Keratinocyte (primary cell): ENCODE data around the gene ITGB8. TPM values are rescaled to one million over a fixed set of nuclear protein-coding genes. Genes with fewer than 3 reads are reported as not detected.

Experiments
- DNase-seq: peaks from one replicate; pipeline ENCODE4 v3.0.0-alpha.2; 2011; ENCODE audit warnings: low read depth, missing footprints, low spot score
- FAIRE-seq: peaks from 2 replicates; lab custom pipeline; 2011; peaks lifted over from hg19 to GRCh38; lab: Jason Lieb, UNC
- H2AFZ ChIP-seq: 2 replicates; pipeline ENCODE4 v1.6.0; 2012; ENCODE audit warnings: low read length, control low read depth, inconsistent platforms; ENCODE audit not compliant: control insufficient read depth
- H3K27ac ChIP-seq: 2 replicates; pipeline ENCODE4 v1.5.1; 2011; ENCODE audit warnings: low read length; ENCODE audit not compliant: control insufficient read depth, insufficient read depth
- H3K27me3 ChIP-seq: 3 replicates; pipeline ENCODE4 v1.6.0; 2011; ENCODE audit warnings: low read length; ENCODE audit not compliant: control insufficient read depth, insufficient read depth; ENCODE audit errors: extremely low read depth
- H3K36me3 ChIP-seq, 2 experiments: 2 replicates in 1 of 2; 3 replicates in 1 of 2; pipeline ENCODE4 v1.5.1; 2011; ENCODE audit warnings: low read length in 2 of 2, mild to moderate bottlenecking in 1 of 2; ENCODE audit not compliant: control insufficient read depth in 2 of 2, insufficient read depth in 2 of 2; ENCODE audit errors: extremely low read depth in 1 of 2
- H3K4me1 ChIP-seq: 3 replicates; pipeline ENCODE4 v1.5.1; 2011; ENCODE audit warnings: low read length; ENCODE audit not compliant: control insufficient read depth, insufficient read depth; ENCODE audit errors: extremely low read depth
- H3K4me2 ChIP-seq: 3 replicates; pipeline ENCODE4 v1.6.0; 2011; ENCODE audit warnings: low read depth, low read length; ENCODE audit not compliant: control insufficient read depth, insufficient read depth; ENCODE audit errors: extremely low read depth
- H3K4me3 ChIP-seq, 3 experiments: fragments of 200-600 bp in 1 of 3; sonication (generic) in 1 of 3; 2 replicates in 2 of 3; 3 replicates in 1 of 3; pipeline ENCODE4 v1.5.1; 2011 to 2016; ENCODE audit warnings: low read length in 3 of 3, mild to moderate bottlenecking in 3 of 3, control low read depth in 2 of 3, inconsistent platforms in 1 of 3, low read depth in 1 of 3, mixed read lengths in 1 of 3, mixed run types in 1 of 3, moderate library complexity in 1 of 3; ENCODE audit not compliant: control insufficient read depth in 2 of 3, insufficient read depth in 2 of 3; ENCODE audit errors: extremely low read depth in 1 of 3
- H3K79me2 ChIP-seq: 2 replicates; pipeline ENCODE4 v1.6.0; 2012; ENCODE audit warnings: low read length; ENCODE audit not compliant: control insufficient read depth, insufficient read depth
- H3K9ac ChIP-seq: 3 replicates; pipeline ENCODE4 v1.6.0; 2011; ENCODE audit warnings: low read length; ENCODE audit not compliant: control insufficient read depth, insufficient read depth; ENCODE audit errors: extremely low read depth
- H3K9me1 ChIP-seq: 3 replicates; pipeline ENCODE4 v1.6.0; 2011; ENCODE audit warnings: low read length; ENCODE audit not compliant: control insufficient read depth, insufficient read depth; ENCODE audit errors: extremely low read depth
- H3K9me3 ChIP-seq: 2 replicates; pipeline ENCODE4 v1.5.1; 2012; ENCODE audit warnings: low read depth, low read length; ENCODE audit not compliant: control insufficient read depth
- H4K20me1 ChIP-seq: 3 replicates; pipeline ENCODE4 v1.6.0; 2011; ENCODE audit warnings: low read length; ENCODE audit not compliant: control insufficient read depth, insufficient read depth; ENCODE audit errors: extremely low read depth
- EZH2 ChIP-seq: IDR thresholded peaks from one replicate; pipeline ENCODE4 v1.6.1; 2012; ENCODE audit warnings: inconsistent platforms, mild to moderate bottlenecking, low read length, moderate library complexity
- dilution Hi-C: fragments of 300-500 bp; cut with MboI; formaldehyde crosslinking; loops from one replicate; pipeline ENCODE4 v1.7.0; 2020; ENCODE audit warnings: low sequenced_read_pairs; ENCODE audit not compliant: extremely low pct_ligation_motif_present
- polyA plus RNA-seq, 5 experiments: library from polyadenylated mRNA; depleted of rRNA in 3 of 5; stranded (reverse) in 3 of 5; stranded (forward) in 1 of 5; unstranded in 1 of 5; fragments of >200 nt; gene quantifications; 1 replicate in 1 of 5; 2 replicates in 3 of 5; 3 replicates in 1 of 5; pipeline versions ENCODE4 v1.2.1 to v1.2.3, GENCODE V29; 2011 to 2012; ENCODE audit warnings: missing spikeins in 2 of 5, low read depth in 1 of 5, low replicate concordance in 1 of 5
- TF ChIP-seq, protein P1 (sequence below), 3 experiments: IDR thresholded peaks in 1 of 3; conservative IDR thresholded peaks in 1 of 3; optimal IDR thresholded peaks in 1 of 3; 2 replicates in 2 of 3; 3 replicates in 1 of 3; pipeline versions ENCODE3 to v1.5.1; 2011; ENCODE audit warnings: low read length in 3 of 3, mild to moderate bottlenecking in 3 of 3, moderate library complexity in 2 of 3, control low read depth in 1 of 3, inconsistent platforms in 1 of 3; ENCODE audit not compliant: insufficient read depth in 2 of 3; ENCODE audit errors: extremely low read depth in 1 of 3

The ITGB8 gene
- polyA plus RNA-seq, 1 donor (not counting 4 experiments of a cell fraction or from before 2014, with no cell fraction given), result 10.9 TPM

DNA sequence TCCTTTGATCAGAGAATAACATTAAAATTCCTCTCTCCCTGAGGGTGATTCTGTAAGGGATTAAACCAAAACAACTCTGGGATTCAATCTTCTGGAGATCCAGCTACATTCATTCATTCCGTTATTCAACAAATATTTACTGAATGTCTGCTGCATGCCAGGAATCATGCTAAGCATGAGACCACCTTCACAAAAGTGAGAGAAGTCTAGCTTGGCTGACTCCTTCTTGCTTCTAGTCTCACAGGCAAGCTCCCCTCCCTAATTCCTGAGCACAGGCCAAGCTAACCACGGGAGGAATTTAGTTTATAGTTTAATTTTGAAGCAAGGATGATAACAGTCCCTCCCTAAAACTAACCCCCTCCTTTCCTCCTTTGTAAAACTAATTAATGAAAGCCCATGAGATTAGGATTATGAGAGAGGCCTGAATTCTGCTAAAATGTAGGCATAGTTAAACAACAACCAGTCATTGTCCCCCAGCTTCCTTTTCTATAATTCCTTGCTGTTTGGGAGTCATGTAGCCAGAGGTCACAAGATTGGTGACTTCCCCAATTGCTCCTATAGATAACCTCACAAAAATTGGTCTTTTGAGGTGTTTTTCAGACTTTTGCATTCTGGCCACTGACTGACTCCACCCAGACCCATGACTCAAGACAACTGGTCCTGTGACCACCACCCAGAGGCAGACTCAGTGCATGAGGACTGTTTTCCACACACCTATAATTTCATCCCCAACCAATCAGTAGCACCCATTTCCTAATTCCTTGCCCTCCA, 113.5 kb downstream of the ITGB8 start:
- Histone ChIP-seq H3K4me2 (no peak overlapping the region), H3K4me1 (no peaks in the 10 kb centered on the region), H3K9me1 (no peaks in the 10 kb centered on the region), H4K20me1 (no peaks in the 10 kb centered on the region), H3K9ac (no peak overlapping the region), H3K27me3 (no peaks in the 10 kb centered on the region), H3K27ac (no peak overlapping the region), H3K36me3 (no peaks in the 10 kb centered on the region), H3K79me2 (no peaks in the 10 kb centered on the region), H3K9me3 (no peaks in the 10 kb centered on the region), H2AFZ (no peak overlapping the region), H3K4me3 (no peak overlapping the region)
- dilution Hi-C loops, result no loop called here
- DNase-seq (no peak), FAIRE-seq (no peak)
- TF ChIP-seq EZH2, result no peak
- TF ChIP-seq, protein P1, sequence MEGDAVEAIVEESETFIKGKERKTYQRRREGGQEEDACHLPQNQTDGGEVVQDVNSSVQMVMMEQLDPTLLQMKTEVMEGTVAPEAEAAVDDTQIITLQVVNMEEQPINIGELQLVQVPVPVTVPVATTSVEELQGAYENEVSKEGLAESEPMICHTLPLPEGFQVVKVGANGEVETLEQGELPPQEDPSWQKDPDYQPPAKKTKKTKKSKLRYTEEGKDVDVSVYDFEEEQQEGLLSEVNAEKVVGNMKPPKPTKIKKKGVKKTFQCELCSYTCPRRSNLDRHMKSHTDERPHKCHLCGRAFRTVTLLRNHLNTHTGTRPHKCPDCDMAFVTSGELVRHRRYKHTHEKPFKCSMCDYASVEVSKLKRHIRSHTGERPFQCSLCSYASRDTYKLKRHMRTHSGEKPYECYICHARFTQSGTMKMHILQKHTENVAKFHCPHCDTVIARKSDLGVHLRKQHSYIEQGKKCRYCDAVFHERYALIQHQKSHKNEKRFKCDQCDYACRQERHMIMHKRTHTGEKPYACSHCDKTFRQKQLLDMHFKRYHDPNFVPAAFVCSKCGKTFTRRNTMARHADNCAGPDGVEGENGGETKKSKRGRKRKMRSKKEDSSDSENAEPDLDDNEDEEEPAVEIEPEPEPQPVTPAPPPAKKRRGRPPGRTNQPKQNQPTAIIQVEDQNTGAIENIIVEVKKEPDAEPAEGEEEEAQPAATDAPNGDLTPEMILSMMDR (optimal IDR thresholded peaks at IDR 0.05 in 1 of 3, IDR thresholded peaks at IDR 0.05 in 1 of 3, conservative IDR thresholded peaks at IDR 0.05 in 1 of 3; ENCODE audit: extremely low read depth in 1 of 3, insufficient read depth in 2 of 3, low read length in 3 of 3), result no peak

- Histone ChIP-seq H3K9me1 (no peaks in the 10 kb centered on the region), H3K4me1 (no peaks in the 10 kb centered on the region), H3K27me3 (no peaks in the 10 kb centered on the region), H3K4me3 (no peak overlapping the region), H4K20me1 (no peaks in the 10 kb centered on the region), H3K36me3 (no peaks in the 10 kb centered on the region), H2AFZ (no peak overlapping the region), H3K79me2 (no peaks in the 10 kb centered on the region), H3K27ac (no peak overlapping the region), H3K9me3 (no peaks in the 10 kb centered on the region), H3K4me2 (no peak overlapping the region), H3K9ac (no peak overlapping the region)
- no peak for DNase-seq
- dilution Hi-C loops, result no loop called here
- TF ChIP-seq EZH2, result no peak
- TF ChIP-seq, protein P1 (optimal IDR thresholded peaks at IDR 0.05 in 1 of 3, IDR thresholded peaks at IDR 0.05 in 1 of 3, conservative IDR thresholded peaks at IDR 0.05 in 1 of 3; ENCODE audit: extremely low read depth in 1 of 3, insufficient read depth in 2 of 3, low read length in 3 of 3), result no peak
- no peak for FAIRE-seq
Observed at GRCh38 chr7:20447021-20447650, 116.4 kb downstream of the ITGB8 start.
